Activated naive CD4-positive, alpha-beta T cell (primary cell): Measurements from ENCODE around the gene STK35.
"Not testable (repeated sequence)": the region's sequence is repeated elsewhere in the genome, so short reads cannot be mapped to it uniquely, and the experiment has no call there.

Experiments
- DNase-seq, 4 experiments: peaks; one replicate each; lab custom pipeline; 2025; lab: John Stamatoyannopoulos, UW

Gene STK35

GRCh38 chr20:2162823-2163166 lies 61.2 kb downstream of the STK35 start:
- DNase-seq = no peak

DNA sequence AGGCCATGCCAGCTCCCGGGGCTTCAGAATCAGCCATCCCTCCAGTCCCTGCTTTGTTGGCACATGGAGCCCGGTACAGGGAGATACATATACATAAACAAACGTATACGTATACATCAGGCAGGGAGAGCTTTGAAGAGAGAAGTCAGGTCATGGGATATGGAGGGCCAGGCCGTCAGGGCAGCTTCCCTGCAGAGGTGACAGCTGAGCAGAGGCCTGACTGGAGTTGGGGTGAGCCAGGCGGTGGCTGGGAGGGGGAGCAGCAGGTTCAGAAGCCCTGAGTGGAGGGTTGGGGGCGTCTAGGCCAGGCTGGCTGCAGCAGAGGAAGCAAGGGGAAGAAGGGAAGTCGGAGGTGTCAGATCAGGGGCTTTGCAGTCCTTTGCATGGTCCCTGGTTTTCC lies 61.7 kb downstream of the STK35 start:
- no peak for DNase-seq

- DNase-seq = no peak
Measured at GRCh38 chr20:2163757-2164156, 62.1 kb downstream of the STK35 start.

DNA sequence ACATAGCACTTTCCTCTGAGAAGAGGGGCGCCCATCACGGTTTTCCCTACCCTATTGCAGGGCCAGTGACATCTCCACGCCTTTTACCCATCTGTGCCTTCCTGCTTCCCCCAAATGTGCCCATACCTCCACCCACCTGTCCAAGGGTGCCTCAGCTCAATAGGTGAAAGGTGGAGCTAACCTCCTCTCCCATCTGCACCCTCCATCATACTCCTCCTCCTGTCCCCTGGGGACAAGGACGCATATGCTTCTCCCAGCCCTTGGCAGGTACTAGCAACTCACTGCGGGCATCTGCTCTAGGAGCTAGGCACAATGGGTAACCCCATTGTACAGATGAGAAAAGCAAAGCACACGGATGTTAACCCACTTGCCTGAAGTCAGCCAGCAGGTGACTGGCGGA lies 62.8 kb downstream of the STK35 start:
- DNase-seq = no peak

- DNase-seq = no peak
Measured at GRCh38 chr20:2164966-2165365, 63.3 kb downstream of the STK35 start.

DNA sequence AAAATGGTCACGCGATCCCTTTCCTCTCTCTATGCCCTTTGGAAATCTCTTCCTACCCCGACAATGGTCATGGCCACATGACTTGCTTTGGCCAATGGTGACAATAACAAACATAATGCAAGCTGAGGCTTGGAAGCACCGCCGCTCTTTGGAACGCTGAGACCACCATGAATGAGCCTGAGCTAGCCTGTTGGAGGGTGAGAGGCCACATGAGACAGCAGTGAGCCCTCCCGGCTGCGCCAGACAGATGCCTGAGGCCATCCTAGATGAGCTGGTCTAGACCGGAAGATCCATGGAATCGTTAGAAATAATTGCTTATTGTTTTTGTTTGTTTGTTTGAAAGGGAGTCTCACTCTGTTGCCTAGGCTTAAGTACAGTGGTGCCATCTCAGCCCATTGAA lies 64.2 kb downstream of the STK35 start:
- no peak for DNase-seq

DNA sequence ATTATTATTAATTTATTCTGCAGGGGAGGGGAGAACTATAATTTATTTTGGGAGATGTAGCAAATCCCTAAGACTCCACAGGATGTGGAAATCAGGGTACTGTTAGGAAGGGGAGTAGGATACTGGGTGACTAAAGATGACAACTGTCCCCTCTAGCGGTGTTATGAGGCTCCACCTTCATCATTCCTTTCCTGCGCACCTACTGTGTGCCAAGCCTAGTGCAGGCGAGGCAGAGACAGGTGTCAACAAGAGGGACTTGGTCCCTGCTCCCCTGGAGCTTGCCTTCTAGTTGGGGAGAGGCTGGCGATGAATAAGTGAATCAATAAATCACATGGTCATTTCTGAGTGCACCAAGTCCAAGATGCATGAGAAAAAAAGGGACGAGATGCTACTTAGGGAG lies 65.5 kb downstream of the STK35 start:
- no peak for DNase-seq

DNA sequence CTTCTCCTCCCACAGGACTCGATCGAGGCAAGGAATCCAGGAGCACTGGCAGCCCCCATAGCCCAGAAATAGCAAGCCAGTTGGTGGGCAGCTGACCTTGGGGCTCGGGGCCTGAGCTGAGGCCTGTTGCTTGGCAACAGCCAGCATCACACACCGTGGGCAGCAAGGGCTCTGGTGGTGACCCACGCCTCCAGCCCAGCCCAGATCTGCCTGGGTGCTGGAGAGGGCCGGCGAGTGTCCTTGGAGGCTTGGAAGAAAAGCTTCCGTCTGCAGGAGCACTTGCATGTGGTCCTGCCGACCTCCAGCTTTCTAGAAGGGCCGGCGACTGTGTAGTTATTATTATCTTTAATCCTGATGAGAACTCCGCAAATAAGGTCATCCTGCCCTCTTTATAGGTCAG lies 67.3 kb downstream of the STK35 start:
- DNase-seq = no peak

GRCh38 chr20:2169456-2170088 lies 67.9 kb downstream of the STK35 start:
- no peak for DNase-seq

GRCh38 chr20:2170404-2170803 lies 68.8 kb downstream of the STK35 start:
- no peak for DNase-seq

GRCh38 chr20:2171266-2171790 lies 69.7 kb downstream of the STK35 start:
- no peak for DNase-seq

DNA sequence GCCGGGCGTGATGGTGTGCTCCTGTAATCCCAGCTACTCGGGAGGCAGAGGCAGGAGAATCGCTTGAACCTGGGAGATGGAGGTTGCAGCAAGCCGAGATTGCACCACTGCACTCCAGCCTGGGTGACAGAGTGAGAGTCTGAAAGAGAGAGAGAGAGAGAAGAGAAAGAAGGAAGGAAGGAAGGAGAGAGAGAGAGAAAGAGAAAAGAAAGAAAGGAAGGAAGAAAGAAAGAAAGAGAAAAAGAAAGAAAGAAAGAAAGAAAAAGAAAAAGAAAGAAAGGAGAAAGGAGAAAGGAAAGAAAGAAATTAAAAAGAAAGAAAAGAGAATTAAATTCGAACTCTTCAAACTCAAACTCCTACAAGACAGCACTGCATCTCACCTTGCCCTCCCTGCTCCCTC lies 70.2 kb downstream of the STK35 start:
- not testable (repeated sequence) for DNase-seq

GRCh38 chr20:2172305-2173175 lies 70.9 kb downstream of the STK35 start:
- DNase-seq = peak; percentile 24 to 58 (median 41)

DNA sequence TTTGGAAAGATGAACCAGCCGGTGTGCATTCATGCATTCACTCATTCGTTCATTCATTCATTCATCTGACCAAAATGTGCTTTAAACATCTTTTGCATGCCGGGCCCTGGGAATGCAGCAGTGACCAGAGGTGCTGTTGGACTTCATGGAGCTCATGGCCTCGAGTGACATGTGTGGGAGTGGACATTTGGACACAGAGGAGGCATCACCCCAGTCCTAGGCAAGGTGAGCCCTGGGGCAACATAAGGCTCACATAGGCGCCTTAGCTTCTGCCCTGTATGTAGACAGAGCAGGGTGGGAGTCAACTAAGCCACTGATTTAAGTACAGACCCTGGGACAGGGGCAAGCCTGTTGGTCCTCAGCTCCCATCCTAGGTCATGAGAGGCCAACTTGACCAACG lies 71.6 kb downstream of the STK35 start:
- no peak for DNase-seq

DNA sequence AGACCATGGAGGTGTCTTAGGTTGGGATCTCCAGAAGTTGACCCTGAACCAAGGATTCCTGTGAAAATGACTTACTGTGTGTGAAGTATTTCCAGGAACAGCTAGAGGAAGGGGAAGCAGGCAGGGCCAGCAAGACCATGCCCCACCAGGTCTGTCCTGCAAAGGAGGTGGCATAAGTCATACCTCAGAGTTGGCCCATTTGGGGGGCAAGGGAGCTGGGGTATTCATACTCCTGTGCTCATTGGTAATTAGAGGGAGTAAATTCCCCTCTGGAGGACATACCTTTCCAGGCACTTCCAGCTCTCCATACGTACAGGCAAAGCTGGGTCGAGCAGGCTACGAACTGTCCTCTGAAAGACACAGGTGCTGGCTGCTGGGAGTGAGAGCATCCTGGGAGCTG lies 72.4 kb downstream of the STK35 start:
- DNase-seq = no peak

DNA sequence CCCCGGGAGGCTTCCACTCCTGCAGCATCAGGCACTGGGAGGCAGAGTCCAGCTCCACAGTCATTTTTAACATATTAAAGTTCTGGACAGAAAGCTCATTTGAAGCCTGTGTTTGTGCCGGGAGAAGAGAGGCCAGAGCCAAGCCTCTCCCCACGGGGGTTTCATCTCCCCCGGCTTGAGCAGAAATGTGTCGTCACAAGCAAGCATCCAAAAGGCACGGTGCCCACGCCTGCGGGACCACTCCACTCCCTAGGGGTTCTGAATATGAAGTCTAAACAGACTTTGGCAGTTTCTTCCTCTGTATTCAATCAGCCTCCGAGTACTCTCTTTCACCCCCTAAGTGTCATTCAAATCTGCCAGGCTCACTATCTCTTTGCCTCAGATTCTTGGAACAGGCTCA lies 75.3 kb downstream of the STK35 start:
- no peak for DNase-seq

GRCh38 chr20:2178318-2179232 lies 76.9 kb downstream of the STK35 start:
- no peak for DNase-seq

GRCh38 chr20:2179233-2179580 lies 77.6 kb downstream of the STK35 start:
- DNase-seq = no peak

DNA sequence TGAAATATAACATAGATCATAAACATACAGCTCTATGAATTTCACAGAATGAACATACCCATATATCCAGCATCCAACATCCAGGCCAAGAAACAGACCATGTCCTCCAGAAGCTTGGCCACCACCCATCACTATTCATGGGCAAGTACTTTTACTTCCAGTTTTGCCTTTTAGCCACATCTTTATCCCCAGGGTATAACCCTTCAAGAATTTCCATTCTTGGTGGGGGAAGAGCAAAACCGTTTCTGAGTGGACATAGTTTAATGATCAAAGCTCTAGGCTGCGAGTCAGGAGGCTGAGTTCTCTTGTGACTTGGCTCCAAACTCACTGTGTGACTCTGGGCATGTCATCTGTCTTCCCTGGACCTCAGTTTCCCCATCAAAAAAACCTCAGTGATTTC lies 78.3 kb downstream of the STK35 start:
- no peak for DNase-seq

DNA sequence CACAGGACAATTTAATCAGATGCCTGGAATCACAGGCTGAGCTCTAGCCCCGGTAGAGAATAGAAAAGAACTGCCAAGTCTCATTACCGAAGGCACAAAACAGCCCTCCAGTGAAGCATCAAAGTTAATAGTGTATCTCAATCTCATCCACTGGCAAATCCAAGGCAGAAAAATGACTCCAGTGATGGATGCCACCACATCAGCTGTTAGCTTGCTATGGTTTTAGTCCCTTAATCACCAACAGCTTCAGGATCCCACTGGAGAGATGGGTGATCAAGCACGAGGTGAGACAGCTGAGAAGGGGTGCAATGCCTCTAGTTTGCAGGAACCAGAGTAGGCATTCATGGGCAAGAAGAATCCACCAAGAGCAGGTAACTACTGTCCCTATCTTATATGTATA lies 81.8 kb downstream of the STK35 start:
- DNase-seq = no peak

GRCh38 chr20:2184933-2185332 lies 83.3 kb downstream of the STK35 start:
- DNase-seq = not testable (repeated sequence)

GRCh38 chr20:2195614-2196013 lies 94.0 kb downstream of the STK35 start:
- no peak for DNase-seq

- DNase-seq = no peak
Measured at GRCh38 chr20:2197166-2197565, 95.5 kb downstream of the STK35 start.
